ENCODE measurements around the gene KCNG2.

KCNG2 gene

DNA sequence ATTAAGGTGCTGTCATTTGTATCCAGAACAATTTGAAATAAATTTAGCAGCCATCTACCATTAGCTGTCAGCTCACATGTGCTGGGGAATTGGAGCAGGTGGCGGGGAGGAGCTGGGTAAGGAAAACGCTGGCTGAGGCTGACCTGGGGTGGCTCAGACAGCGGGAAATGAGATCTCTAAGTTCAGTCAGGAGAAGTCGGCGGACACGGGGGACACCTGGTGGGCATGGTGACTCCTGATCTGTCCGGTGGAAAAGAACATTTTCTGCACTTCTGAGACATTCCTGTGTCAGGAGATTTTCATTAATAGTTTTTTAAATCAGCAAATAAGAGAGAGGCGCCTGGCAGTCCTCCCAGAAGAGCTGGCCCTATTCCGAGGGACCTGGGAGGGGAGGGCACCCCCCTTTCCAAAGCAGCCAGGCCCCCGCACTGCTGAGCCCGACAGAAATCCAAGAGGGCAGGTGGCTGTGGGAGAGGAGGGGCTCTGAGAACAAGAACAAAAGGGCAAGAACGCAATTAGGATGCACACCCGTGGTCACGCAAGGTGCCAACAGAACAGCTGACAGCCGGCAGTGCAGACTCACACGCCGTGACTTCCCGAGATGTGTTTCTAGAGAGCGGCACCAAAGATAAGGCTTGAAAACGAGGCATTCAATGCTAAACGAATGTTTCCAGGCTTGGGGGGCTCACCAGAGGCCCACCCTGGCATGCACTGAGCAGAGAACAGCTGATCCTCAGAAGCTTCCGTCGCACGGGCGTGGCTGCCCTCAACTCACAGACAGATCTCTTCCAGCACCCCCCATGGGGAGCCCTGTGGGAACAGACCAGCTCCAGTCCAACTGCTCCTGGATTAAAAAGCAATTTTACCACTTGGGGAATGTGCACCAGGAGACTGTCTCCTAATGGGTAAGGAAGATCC is 127.3 kb downstream of the KCNG2 start:
- no peak for DNase-seq (ENCODE audit: low read depth)

- DNase-seq (ENCODE audit: low read depth), result no peak
Measured at GRCh38 chr18:79926306-79926705, 128.6 kb downstream of the KCNG2 start.

- DNase-seq (ENCODE audit: low read depth), result no peak
Measured at GRCh38 chr18:79926715-79927606, 129.2 kb downstream of the KCNG2 start.

- DNase-seq (ENCODE audit: low read depth), result no peak
Measured at GRCh38 chr18:79927607-79928562, 130.1 kb downstream of the KCNG2 start.

DNA sequence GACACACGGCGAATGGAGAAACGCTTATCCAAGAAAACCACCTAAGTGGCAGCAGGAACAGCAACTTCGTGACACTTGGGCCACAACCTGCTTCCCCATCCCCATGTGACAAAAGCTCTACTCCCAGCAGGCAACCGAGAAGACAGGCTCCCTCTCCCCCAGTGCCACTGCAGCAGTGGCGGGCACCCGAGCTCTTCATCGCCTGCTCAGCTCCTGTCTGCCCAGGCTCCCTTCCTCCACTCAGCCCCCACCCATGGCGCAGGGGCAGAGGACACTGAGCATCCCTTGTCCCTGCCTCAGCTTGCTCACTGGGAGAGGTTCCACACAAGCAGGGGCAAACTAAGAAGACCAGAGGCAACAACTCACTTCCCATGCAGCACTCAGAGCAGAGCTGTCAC is 130.8 kb downstream of the KCNG2 start:
- DNase-seq (ENCODE audit: low read depth), result no peak

GRCh38 chr18:79930020-79930642 is 132.4 kb downstream of the KCNG2 start:
- DNase-seq (ENCODE audit: low read depth), result no peak

- DNase-seq (ENCODE audit: low read depth), result no peak
Measured at GRCh38 chr18:79931475-79931874, 133.7 kb downstream of the KCNG2 start.

DNA sequence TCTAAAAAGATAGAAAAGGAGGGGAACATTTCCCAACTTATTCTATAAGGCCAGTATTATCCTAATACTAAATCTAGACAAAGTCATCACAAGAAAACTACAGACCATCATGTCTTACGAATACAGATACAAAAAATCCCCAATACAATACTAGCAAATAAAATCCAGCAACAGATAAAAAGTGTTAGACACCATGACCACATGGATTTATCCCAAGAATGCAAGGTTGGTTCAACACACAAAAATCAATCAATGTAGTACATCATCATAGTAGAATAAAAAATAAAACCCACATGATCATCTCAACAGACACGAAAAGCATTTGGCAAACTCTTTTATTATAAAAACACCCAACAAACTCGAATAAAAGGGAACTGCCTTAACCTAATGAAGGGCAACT is 135.2 kb downstream of the KCNG2 start:
- DNase-seq (ENCODE audit: low read depth), result no peak

DNA sequence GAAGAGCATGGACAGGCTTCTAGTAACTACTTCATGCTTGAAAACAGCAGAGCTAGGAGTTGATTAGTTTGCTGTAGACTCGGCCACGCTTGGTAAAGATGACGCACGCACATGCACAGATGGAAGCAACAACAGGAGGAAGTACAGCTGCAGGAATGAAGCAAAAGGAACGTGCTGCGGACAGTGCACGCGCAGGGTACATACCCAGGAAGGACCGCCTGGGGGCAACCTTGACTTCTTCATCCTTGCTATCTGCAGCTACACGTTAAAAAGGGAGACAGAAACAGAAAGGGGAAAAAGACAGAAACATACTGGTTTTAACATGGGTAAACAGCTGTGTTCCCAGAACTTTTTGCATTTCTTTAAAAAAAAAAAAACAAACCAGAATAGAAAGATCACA is 136.0 kb downstream of the KCNG2 start:
- no peak for DNase-seq (ENCODE audit: low read depth)

DNA sequence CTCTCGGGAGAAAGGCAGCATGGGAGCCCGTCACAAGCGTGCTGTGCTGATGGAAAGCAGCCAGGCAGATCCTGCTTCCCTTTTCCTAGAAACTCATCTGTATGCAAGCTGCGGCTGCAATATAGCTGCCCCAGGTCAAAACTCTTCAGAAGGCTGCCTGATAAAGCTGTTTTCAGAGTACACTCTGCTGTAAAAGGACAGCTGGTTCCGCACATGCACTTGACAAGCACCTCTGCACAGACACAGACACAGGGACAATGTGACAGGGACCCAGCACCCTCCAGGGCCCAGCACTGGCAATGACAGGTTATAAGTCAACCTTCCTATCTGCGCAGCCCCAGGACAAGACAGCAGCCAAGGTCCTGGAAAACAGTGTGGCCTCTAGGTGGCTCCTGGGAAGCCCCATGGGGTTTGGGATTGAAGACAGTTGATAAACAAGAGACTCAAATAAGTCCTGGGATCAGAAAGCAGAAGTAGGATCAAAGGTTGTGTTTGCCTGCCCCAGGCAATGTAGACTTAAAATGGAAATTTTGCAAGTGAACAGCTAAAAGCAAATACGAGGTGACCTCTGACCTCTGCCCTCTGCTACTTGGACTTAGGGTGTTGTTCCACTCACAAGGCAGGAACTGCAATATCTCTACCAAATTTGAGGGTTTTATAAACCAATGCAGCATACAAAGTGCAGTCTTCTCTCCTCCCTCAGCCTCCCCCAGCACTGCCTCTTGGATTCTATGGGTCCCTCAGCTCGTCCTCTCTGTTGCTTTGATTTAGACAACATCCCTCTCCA is 136.8 kb downstream of the KCNG2 start:
- DNase-seq (ENCODE audit: low read depth), result no peak

DNA sequence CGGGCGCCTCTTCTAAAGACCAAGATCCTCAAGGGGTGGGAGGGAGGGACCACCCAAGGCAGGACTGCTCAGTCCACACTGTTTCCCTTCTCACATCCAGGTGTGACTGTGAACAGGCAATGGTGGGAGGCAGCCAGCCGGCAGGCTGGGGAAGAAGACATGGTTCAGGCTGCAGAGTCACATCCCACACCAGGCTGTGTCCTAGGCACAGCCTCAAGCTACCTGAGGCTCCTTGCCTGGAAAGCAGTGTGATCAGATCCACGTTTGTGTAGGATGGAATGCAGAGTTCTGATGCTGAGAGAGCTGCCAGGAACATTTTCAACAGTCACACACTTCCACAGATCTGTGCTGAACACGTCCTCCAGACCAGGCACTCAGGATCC is 137.4 kb downstream of the KCNG2 start:
- DNase-seq (ENCODE audit: low read depth), result no peak

DNA sequence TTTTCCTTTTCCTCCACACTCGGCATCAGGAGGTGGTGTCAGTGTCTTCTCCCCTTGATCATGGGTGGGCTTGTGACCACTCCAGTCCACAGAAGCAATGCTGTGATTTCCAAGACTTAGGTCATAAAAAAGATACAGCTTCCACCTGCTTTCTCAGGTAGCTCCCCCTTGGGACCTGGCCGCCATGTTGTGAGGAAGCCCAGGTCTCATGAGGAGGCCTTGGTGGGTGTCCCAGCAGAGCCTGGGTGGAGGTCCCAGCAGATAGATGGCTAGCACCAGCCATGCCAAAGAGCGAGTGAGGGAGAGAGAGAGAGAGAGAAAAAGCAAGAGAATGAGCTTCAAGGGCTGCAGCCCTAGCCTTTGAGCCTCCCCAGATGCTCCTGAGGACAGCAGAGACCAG is 137.8 kb downstream of the KCNG2 start:
- no peak for DNase-seq (ENCODE audit: low read depth)

GRCh38 chr18:79935925-79936324 is 138.2 kb downstream of the KCNG2 start:
- no peak for DNase-seq (ENCODE audit: low read depth)

DNA sequence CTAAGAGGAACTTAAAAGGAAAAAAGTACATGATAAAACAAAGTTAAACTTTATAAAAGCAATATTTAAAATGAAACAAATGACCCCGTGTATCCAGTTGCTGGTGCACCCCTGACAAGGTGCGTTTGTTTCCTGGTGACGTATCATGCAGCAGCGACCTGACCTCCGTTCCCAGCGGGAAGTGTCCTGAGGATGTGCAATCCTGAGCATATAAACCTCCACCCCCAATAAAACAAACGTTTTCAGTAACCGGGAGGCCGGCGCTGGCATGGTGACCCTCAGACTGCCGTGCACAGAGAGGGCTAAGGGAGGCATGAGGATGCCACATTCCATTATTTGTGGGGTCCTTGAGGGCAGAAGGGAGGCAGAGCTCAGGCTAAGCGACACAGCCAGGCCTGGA is 138.9 kb downstream of the KCNG2 start:
- DNase-seq (ENCODE audit: low read depth), result no peak

DNA sequence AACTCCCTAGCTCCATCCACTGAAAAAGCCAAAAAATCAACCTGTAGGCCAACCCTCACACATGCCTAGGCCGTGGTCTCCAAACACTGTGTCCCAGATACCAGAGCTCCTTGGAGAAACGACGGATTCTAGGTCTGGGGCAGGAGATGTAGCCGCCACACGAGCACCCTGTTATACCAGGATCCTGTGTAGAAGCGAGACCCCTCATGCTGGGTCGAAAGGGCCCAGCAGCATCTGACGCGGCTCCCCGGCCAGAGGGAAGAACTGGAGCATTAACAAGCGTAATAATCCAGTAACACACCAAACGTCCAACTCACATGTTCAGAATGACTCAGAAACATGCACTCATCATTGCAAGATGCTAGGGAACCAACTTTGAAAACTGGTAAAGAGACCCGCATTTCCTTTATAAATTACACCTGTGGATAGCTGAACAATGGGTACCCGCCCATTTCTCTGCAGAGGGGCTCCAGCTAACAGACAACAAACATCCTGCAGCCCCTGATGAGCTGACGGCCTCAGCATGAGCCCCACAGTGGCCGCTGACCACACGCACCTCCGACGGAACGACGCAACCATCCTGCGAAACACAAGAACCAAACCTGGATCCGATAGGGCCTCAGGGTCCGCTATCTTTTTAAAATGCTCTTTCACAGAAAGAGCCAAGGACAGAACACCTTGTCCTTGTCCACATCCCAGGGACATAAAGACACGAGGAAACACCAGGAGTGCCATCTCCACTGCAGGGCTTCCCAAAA is 139.5 kb downstream of the KCNG2 start:
- DNase-seq (ENCODE audit: low read depth), result no peak

DNA sequence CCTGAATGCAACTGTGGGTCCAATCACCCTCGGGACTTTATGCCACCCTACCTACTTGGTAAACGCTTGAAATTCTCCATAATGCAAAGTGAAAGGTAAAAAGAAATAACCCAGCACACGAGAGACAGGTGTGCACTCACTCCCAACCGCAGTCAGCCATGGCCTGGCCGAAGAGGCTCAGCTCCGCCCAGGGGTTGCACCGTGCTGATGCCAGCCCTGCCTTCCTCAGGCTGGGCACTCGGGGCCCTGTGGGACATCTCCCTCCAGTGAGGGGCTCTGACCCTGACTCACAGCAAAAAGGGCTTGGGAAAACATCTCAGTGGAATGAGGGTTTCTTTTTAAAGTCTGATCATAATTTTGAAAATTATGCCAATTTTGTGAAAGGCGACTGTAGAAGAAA is 140.5 kb downstream of the KCNG2 start:
- DNase-seq (ENCODE audit: low read depth), result no peak

- no peak for DNase-seq (ENCODE audit: low read depth)
Measured at GRCh38 chr18:79939096-79939495, 141.4 kb downstream of the KCNG2 start.

DNA sequence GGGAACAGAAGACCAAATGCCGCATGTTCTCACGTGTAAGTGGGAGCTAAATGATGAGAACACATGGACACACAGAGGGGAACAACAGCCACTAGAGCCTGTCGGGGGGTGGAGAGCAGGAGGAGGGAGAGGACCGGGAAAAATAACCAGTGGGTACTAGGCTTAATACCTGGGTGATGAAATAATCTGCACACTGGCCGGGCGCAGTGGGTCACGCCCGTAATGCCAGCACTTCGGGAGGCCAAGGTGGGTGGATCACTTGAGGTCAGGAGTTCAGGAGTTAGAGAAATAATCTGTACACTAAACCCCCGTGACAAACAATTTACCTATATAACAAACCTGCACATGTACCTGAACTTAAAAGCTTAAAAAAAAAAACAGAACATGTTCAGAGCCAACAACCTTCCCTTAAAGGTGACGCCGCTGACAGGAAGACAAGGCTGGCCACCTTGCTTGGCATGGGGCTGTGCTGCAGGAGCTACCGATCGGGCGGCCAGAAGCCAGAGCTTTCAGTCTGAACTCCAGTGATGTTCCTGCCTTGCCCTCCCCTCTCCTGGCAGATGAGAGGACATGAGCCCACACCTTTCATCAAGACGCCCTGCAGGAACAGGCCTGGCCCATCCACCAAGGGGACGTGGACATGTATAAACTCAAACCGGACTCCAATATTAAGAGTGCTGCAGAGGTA is 142.5 kb downstream of the KCNG2 start:
- no peak for DNase-seq (ENCODE audit: low read depth)

GRCh38 chr18:79940814-79941472 is 143.2 kb downstream of the KCNG2 start:
- DNase-seq (ENCODE audit: low read depth), result no peak
